HEK293T (cell line): Measurements from ENCODE around the gene IAH1.

Experiments used
- BHLHE40 ChIP-seq: fragments of 450-650 bp; IDR thresholded peaks from 2 replicates; pipeline ENCODE4 v1.6.1; 2016; ENCODE audit warnings: mild to moderate bottlenecking, moderate library complexity, borderline replicate concordance
- CTBP1 ChIP-seq: fragments of 450-650 bp; IDR thresholded peaks from 2 replicates; pipeline ENCODE4 v1.6.1; 2016; ENCODE audit warnings: borderline replicate concordance
- ELF4 ChIP-seq: fragments of 450-650 bp; IDR thresholded peaks from 2 replicates; pipeline ENCODE4 v1.6.1; 2017; ENCODE audit warnings: antibody characterized with exemption
- FOXA1 ChIP-seq: fragments of 450-650 bp; IDR thresholded peaks from 2 replicates; pipeline ENCODE4 v1.6.1; 2016; ENCODE audit warnings: mild to moderate bottlenecking
- FOXK2 ChIP-seq: fragments of 450-650 bp; IDR thresholded peaks from 2 replicates; pipeline ENCODE4 v1.6.1; 2016; ENCODE audit warnings: mild to moderate bottlenecking
- FOXM1 ChIP-seq: fragments of 450-650 bp; IDR thresholded peaks from 2 replicates; pipeline ENCODE4 v1.6.1; 2017; ENCODE audit warnings: mild to moderate bottlenecking, borderline replicate concordance
- HDGF ChIP-seq: fragments of 450-650 bp; IDR thresholded peaks from 2 replicates; pipeline ENCODE4 v1.6.1; 2017; ENCODE audit warnings: antibody characterized with exemption, borderline replicate concordance
- L3MBTL2 ChIP-seq: fragments of 450-650 bp; conservative IDR thresholded peaks from 2 replicates; pipeline ENCODE4 v1.6.1; 2016; ENCODE audit warnings: mild to moderate bottlenecking
- LEF1 ChIP-seq: fragments of 450-650 bp; IDR thresholded peaks from 2 replicates; pipeline ENCODE4 v1.6.1; 2017; ENCODE audit warnings: mild to moderate bottlenecking, borderline replicate concordance
- NFRKB ChIP-seq: fragments of 450-650 bp; IDR thresholded peaks from 2 replicates; pipeline ENCODE4 v1.6.1; 2016; ENCODE audit warnings: mild to moderate bottlenecking, moderate library complexity
- SP1 ChIP-seq: fragments of 450-650 bp; IDR thresholded peaks from 2 replicates; pipeline ENCODE4 v1.6.1; 2017
- TARDBP ChIP-seq: fragments of 450-650 bp; IDR thresholded peaks from 2 replicates; pipeline ENCODE4 v1.6.1; 2016
- ZNF384 ChIP-seq: fragments of 450-650 bp; IDR thresholded peaks from 2 replicates; pipeline ENCODE4 v1.6.1; 2016

- no peak for TF ChIP-seq BHLHE40
- no peak for TF ChIP-seq NFRKB
- TF ChIP-seq HDGF = no peak
- TF ChIP-seq FOXA1 = no peak
- TF ChIP-seq TARDBP = no peak
- no peak for TF ChIP-seq FOXM1
- TF ChIP-seq ZNF384 = no peak
- no peak for TF ChIP-seq FOXK2
- no peak for TF ChIP-seq LEF1
- no peak for TF ChIP-seq SP1
- no peak for TF ChIP-seq CTBP1
- TF ChIP-seq ELF4 = no peak
- TF ChIP-seq L3MBTL2 = no peak
These were observed 9.2 kb upstream of the IAH1 start for GRCh38 chr2:9465170-9465569.
